CD4-positive, alpha-beta T cell treated with Interleukin-2 at 100 ng/mL for 4 hours (primary cell): Measurements from ENCODE around the gene ALAD.

Experiments
- DNase-seq: peaks from one replicate; pipeline ENCODE4 v3.0.0-alpha.2; 2020; ENCODE audit warnings: low spot score

ALAD gene

GRCh38 chr9:113349066-113349444, 52.0 kb downstream of the ALAD start:
- no peak for DNase-seq

- DNase-seq = no peak
Observed at GRCh38 chr9:113348437-113348836, 52.6 kb downstream of the ALAD start.

- DNase-seq = no peak
Observed at GRCh38 chr9:113345671-113346070, 55.4 kb downstream of the ALAD start.

GRCh38 chr9:113345190-113345589, 55.9 kb downstream of the ALAD start:
- DNase-seq = no peak

- DNase-seq = no peak
Observed at GRCh38 chr9:113343732-113344231, 57.3 kb downstream of the ALAD start.

- no peak for DNase-seq
Observed at GRCh38 chr9:113341712-113342410, 59.2 kb downstream of the ALAD start.

GRCh38 chr9:113340011-113340699, 60.9 kb downstream of the ALAD start, which contains the start of gene WDR31:
Gene WDR31 (minus strand): TSS chr9:113340275. CDS start chr9:113332022, 8,253 bp downstream.
- peak; percentile 82 for DNase-seq

GRCh38 chr9:113337714-113338113, 63.4 kb downstream of the ALAD start:
- no peak for DNase-seq
